HG03045 (cell line): ENCODE results near the gene IL17RD.

Source experiments
- ATAC-seq: cut with Tn5 transposase; IDR thresholded peaks from one replicate; pipeline ENCODE4 v1.9.1; 2021; ENCODE audit warnings: mild to moderate bottlenecking, moderate library complexity; ENCODE audit not compliant: unreplicated experiment

The IL17RD gene

GRCh38 chr3:57131210-57131588 lies 34.0 kb downstream of the IL17RD start:
- ATAC-seq = no peak

DNA sequence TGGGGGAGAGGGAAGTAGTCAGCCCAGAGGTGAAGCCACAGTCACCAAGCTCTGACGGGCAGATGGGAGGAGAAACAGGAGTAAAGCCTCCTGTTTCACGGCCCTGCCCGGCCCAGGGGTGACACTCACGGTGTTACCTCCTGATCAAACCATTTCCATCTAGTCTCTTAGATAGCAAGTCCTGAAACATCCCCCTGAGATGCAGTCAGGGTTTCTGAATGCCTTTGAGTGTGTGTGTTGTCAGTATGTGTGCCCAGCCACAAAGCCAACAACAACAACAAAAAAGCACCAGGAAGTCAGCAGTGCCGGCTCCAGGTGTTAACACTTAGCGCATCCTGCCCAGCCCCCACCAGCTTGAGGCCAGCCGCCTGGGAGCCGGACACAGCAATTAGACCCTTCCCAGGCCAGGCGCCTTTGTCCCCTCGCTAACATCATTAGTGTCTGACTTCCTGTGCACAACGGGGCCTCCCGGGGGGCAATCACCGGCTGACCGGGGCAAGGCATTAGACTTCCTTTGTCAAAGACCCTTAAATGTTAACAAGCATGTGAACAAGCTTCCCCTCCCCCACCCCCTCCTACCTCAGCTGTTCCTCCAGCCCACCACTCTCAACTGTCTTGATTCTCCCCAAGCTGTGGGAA lies 34.5 kb downstream of the IL17RD start:
- no peak for ATAC-seq

DNA sequence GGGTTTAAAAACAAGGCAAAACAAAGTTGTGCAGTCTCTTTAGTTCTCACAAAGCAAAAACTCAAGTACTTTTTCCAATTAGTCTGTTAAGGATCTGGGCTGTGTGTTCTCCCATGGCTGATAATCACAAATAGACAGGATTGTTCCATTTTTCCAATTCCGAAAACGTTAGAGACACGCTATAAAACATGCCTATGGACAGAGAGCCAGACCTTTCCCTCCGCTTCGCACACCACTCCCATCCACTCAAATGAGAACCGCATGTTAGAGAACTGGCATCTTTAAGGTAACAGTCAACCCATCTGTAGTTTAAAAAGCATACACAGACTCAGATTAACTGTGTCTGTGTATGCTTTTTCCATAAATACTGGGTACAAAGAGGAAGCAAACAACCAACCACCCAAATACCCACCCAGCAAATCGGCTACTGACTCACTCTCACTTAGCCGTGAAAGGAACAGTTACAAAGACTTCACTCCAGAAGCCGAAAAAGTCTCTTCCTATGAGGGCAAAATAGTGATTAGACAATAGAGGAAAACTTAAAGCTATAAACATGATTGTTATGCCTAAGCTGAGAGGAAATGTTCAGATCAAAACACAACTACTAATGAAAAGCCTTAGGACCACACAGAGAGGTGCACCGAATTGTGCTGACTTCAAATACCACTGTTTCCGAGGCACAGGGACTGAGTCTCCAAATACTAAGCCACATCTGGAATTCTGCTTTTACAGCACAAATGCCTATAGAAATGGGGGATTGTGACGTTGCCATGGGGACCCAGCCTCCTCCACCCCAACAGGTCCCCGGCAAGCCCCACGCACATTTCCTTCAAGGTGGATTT lies 36.1 kb downstream of the IL17RD start:
- no peak for ATAC-seq

- ATAC-seq = no peak
Observed at GRCh38 chr3:57127891-57128518, 37.1 kb downstream of the IL17RD start.

DNA sequence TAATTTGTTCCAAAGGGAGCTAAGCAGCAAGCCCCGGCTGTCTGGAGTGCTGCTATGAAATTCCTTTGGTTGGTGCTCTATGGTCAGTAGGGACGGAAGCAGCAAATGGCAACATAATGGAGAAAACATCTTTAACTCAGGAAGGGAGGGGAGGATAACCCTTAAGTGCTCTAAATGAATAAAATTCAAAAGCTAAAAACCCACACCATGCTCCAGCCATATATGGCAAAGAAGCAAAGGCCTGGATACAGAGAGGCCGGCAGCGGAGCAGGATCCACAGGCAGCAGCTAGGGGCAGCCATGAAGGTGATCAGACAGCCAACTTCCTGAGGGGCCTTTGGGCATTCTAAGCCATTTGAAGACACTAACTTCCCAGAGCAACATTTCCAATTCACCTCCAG lies 38.9 kb downstream of the IL17RD start:
- ATAC-seq = no peak

DNA sequence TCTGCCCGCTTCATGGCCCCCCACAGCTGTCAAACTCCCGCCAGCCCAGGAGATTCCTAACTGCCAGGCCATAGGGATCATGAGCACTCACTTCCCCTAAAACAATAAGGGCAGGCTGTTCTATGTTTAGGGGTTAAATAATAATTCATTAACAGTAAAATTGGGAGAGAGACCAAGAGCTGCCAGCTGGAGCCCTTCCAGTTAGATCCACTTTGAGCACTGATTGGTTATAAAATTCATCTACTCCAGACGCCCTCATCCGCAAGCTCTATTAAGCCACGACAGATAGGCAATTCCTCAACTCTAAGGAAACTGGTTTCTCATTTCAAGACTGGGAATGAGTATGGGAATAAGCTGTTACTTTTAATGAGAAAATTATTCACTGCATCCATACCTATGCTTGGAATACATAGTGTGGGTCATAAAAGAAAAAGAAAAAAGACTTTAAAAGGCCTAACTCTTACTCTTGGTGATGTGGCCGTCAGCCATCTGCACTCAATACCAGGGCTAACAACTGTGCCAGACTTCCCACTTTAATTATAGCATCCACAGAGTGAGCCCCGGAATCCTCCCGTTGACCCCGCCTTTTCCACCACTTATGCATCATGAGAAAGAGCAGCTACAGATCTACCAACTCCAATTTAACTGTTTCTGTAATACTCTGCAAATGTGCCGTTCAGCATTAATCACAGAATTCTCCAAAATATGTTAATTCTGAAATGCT lies 44.5 kb downstream of the IL17RD start:
- no peak for ATAC-seq

DNA sequence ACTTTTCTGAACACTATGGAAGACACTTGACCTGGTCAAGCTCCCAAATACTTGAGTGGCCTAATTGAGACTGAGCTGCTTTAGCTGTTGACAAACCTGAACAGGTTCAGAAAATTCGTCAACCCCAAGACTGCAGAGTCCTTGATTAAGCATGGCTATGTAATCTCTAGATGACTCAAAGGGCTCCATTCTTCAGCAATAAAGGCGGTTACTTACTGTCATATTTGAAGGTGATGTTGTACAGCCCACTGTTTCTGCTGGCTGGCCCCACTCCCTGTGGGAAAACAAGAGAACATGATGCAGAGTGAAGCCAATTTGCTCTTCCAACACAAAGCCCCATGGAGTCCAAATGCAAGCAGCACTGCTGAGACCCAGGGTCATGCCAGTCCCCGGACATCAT lies 45.1 kb downstream of the IL17RD start:
- ATAC-seq = no peak

- no peak for ATAC-seq
Observed at GRCh38 chr3:57118254-57118653, 46.9 kb downstream of the IL17RD start.

GRCh38 chr3:57116501-57116900 lies 48.7 kb downstream of the IL17RD start:
- ATAC-seq = no peak

DNA sequence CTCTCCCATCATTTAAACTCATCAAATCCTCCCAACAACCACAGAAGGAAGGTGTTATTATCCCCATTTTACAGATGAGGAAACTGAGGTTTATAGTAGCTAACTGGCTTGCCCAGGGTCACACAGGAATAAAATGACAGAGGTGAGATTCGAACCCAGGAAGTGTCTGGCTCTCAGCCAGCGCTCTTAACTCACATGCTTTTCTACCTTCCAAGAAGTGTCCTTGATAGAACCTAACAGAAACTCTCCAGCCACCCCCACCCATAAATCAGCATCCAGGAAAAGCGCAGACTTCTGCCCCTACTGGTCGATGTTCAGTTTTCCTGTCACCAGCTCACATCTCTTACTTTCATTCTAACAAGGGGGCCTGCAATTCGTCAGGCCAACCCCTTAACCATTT lies 52.9 kb downstream of the IL17RD start:
- no peak for ATAC-seq

DNA sequence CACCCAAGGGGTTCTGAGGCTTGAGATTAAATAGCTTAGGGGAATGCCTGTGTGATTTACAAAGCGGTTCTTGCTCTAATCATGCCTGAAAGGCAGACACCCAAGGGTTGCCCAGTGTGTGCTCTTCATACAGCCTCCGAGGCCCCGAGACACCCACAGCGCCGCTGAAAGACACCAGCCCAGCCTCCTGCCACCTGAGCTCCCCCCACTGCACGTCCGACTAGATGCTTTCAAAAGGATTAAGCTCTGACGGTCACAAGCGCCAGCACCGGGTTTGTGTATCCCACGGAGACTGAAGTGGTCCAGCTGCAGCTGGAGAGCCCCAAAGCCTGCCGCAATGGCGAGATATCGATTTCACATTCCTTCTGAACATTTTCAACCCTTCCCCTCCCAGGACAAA lies 54.4 kb downstream of the IL17RD start:
- no peak for ATAC-seq

GRCh38 chr3:57110214-57110613 lies 54.9 kb downstream of the IL17RD start:
- ATAC-seq = no peak

- no peak for ATAC-seq
Observed at GRCh38 chr3:57109437-57110199, 55.5 kb downstream of the IL17RD start.

GRCh38 chr3:57108684-57109083 lies 56.5 kb downstream of the IL17RD start:
- ATAC-seq = no peak

GRCh38 chr3:57105585-57105984 lies 59.6 kb downstream of the IL17RD start:
- ATAC-seq = no peak

DNA sequence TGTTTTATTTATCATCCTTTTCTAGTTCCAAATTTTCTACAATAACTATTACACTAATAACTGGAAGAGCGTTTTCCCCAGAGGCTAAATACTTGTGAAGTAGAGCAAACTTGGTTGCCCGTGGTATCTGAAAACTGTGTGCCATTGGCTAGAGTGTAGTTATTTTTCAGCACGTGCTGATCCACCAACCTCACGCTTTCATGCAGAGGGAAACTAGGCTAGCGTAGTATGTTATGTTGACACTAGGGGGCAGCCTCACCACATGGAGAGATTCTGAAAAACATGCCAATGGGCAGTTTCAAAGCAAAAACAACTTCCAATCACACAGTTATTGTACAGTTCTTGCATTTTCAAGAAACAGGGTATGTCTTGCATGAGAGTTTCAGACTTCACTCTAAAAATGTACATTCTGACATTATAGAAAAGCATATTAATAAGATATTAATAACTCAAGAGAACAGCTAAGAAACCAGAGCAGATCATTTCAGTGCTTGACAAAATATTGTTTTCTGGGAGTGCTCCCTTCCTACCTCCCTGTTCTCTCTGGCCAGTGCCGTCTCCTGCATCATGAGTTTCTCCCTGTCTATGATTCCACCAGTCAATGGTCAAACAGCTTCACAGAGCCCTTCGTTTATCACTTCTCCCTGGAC lies 65.0 kb downstream of the IL17RD start:
- ATAC-seq = no peak

GRCh38 chr3:57098418-57099310 lies 66.5 kb downstream of the IL17RD start:
- ATAC-seq = no peak

DNA sequence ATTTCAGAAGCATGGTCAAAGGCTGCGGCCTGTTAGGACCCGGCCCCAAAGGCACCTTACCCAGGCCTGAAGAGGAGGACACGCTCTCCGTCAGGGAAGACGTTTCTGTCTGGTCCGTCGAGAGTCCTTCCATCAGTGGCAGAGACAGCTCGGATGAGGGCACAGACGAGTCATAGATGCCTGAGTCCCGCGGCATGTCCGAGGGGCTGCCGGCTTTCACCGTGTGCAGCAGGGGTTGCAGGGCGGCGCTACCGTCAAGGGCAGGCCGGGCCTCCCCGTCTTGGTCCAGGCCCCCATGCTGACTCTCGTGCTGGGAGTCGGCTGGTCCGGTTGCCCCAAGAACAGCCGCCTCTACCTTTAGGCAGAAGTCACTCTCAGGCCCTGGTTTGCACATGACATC lies 67.6 kb downstream of the IL17RD start:
- no peak for ATAC-seq

DNA sequence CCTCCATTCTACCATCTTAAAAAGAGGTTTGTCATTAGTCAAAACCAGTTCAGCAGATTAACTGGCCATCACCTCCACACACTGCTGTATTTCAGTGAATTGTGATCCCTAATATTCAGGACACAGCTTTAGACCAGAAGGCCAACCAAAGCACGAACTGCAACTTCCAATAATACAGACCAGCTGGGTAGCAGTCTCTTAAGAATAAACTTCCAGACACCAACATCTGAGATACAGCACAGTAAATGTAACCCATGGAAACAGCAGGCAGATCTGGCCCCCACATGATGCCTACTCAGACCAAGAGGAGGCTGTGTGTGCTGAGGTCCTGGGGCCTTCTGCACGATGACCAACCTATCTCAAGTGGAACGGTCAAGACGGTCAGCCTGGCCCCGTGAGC lies 69.8 kb downstream of the IL17RD start:
- ATAC-seq = no peak
